AG10803 (cell line): ENCODE measurements around the gene SORT1.
"Not testable (repeated sequence)": the region's sequence is repeated elsewhere in the genome, so short reads cannot be mapped to it uniquely, and the experiment has no call there.

Source experiments
- DNase-seq: peaks from one replicate; pipeline ENCODE4 v3.0.0; 2010; ENCODE audit warnings: low read depth
- H3K4me3 ChIP-seq: 2 replicates; pipeline ENCODE4 v1.5.1; 2011; ENCODE audit warnings: mild to moderate bottlenecking, low read length, control low read depth
- TF ChIP-seq, protein P1 (sequence below): conservative IDR thresholded peaks from 2 replicates; pipeline ENCODE4 v1.5.1; 2011; ENCODE audit warnings: mild to moderate bottlenecking, low read length, control low read depth, inconsistent platforms

SORT1 gene

DNA sequence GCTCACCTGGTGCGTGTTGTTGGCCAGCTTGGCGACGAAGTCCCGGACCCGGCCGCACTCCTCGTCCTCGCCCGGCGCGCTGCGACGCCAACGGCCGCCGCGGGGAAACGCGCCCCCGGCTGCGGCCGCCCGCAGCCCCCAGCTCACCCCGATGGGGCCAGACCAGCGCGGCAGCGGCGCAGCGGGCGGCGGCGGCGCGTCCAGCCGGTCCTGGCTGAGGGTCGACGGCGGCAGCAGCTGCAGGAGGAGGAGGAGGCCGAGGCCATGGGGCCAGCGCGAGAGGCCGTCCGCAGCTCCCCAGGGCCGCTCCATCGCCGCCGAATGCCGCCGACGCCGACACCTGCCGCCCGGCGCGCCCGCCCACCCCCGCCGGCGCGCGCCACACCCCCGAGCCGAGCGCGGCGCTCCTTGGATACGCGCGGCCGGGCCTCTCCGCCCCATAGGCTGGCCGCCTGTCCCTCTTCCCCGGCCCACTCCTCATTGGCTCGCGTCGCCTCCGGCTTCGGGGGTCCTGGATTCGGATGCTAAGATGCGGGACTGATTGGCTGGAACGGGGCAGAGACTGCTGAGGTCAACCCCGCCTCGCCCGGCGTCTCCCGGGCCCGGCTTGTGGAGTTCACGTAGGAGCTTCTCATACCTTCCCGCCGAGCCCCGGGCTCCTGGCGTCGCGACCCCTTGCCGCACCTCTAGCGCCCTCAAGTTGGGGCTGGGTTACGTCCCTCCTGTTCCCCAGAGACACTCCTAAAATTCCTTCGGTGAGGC, at the start of gene SORT1:
TSS of gene SORT1 (minus strand) at position 338 of the 762 bp plus-strand sequence. CDS start at position 312, 26 bp downstream.
- peak; percentile 71 for DNase-seq

DNA sequence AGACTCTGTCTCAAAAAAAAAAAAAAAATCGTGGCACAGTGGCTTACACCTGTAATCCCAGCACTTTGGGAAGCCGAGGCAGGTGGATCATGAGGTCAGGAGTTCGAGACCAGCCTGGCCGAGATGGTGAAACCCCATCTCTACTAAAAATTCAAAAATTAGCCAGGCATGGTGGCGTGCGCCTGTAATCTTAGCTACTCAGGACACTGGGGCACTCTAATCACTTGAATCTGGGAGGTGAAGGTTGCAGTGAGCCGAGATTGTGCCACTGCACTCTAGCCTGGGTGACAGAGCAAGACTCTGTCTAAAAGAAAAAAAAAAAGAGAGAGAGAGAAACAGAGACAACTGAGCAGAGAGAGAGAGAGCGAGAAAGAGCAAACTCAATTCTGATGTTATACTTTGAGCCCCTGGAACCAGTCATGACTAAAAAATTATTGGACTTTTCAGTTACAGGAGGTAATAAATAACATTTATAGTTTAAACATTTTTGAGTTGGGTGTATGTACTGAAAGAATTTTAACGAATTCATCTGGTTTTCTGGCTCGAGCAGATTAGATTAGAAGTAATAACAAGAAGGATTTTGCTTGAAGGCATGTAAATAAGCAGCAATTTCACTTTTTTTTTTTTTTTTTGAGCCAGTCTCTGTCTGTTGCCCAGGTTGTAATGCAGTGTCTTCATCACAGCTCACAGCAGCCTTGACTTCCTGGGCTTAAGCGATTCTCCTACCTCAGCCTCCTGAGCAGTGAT, 48.4 kb upstream of the SORT1 start:
- not testable (repeated sequence) for H3K4me3 ChIP-seq
- DNase-seq: peak; percentile 93

More for the DNA sequence above, at the start of gene SORT1:
- H3K4me3 ChIP-seq: peak within 1 kb of the TSS; percentile 62
- TF ChIP-seq, protein P1, sequence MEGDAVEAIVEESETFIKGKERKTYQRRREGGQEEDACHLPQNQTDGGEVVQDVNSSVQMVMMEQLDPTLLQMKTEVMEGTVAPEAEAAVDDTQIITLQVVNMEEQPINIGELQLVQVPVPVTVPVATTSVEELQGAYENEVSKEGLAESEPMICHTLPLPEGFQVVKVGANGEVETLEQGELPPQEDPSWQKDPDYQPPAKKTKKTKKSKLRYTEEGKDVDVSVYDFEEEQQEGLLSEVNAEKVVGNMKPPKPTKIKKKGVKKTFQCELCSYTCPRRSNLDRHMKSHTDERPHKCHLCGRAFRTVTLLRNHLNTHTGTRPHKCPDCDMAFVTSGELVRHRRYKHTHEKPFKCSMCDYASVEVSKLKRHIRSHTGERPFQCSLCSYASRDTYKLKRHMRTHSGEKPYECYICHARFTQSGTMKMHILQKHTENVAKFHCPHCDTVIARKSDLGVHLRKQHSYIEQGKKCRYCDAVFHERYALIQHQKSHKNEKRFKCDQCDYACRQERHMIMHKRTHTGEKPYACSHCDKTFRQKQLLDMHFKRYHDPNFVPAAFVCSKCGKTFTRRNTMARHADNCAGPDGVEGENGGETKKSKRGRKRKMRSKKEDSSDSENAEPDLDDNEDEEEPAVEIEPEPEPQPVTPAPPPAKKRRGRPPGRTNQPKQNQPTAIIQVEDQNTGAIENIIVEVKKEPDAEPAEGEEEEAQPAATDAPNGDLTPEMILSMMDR: no peak

DNA sequence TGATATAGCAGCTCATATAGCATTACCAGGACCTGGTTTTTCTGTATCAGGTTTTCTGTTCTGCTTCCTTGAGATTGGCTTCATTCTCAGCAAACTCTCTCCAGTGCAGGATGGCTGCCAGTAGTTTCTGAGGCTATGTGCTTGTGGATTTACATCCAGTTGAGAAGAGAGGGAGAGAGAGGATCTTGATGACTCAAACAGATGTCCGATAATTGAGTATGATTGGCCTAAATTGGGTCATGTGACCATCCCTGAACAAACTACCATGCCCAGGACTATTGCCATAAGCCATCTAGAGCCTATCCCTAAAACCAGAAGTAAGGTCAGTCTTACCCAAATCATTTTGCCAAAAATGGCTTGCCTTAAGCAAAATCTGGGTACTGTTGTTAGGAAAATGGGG, 46.6 kb upstream of the SORT1 start:
- DNase-seq: peak; percentile 31
- TF ChIP-seq, protein P1: no peak
- H3K4me3 ChIP-seq: no peak overlapping the region

DNA sequence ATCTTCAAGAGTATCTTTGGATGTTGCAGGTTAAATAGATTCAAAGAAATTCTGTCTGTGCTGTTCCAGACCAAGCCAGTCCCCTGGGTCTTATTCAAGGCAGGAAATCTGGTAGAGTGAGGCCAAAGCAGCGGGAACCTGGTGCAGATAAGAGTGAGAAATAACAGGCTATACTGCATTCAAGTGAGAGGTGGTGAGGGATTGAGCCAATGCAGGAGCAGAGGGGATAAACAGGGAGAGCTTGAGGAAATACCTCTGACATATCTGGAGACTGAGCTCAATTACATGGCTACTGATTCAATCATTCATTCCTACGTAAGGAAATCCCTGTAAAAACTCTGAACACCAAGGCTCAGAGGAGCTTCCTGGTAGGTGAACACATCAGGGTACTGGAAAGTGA, 45.8 kb upstream of the SORT1 start:
- TF ChIP-seq, protein P1: no peak
- no peak for DNase-seq
- no peak overlapping the region for H3K4me3 ChIP-seq

DNA sequence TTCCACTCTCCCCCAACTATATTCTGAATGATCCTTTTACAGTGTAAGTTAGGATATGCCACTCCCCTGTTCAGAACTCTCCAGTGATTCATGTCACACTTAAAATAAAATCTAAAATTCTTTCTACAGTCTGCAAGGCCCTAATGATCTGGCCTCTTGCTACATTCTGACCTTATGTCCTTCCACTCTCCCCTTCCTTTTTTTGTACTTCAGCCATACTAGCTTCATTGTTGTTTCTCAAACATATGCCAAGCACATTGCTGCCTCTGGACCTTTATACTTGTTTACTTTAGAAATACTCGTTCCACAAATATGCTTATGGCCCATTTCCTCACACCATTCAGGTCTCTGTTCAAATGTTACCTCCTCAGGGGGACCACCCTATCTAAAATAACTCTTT, 43.4 kb upstream of the SORT1 start:
- H3K4me3 ChIP-seq: no peak overlapping the region
- TF ChIP-seq, protein P1: no peak

DNA sequence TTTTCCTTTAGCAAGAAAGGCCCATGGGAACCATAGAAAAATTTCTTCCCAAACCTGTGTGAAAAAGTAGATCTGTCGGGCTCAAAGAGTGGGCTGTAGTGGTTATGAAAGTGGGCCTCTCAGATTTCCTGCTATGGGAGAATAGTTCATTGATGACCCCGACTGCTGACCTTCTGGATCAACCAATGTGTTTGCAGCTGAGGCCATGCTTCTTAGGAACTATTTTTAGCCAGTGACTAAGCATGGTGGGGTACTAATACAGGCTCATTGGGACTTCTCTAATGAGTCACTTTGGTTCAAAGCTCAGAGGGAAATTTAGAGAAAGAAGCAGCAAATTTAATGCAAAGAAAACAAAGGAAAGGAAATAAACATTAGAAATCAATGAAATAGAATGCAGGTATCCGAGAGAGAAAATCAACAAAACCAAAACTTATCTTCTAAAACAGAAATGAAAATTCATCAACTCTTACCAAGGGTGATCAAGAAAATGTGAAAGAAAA, 41.1 kb upstream of the SORT1 start:
- TF ChIP-seq, protein P1: no peak
- peak; percentile 83 for DNase-seq
- no peak overlapping the region for H3K4me3 ChIP-seq

More for the DNA sequence above, 43.4 kb upstream of the SORT1 start:
- peak; percentile 86 for DNase-seq

DNA sequence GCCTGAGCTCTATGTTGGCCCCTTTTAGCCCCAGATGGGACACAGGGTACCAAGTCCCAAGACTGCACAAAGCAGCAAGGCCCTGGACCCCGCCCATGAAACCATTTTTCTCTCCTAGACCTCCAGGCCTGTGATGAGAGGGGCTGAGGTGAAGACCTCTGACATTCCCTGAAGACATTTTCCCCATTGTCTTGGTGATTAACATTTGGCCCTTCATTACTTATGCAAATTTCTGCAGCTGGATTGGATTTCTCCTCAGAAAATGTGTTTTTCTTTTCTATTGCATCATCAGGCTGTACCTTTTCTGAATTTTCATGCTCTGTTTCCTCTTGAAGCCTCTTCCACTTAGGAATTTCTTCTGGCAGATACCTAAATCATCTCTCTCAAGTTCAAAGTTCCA, 36.8 kb upstream of the SORT1 start:
- TF ChIP-seq, protein P1: no peak
- DNase-seq: no peak
- H3K4me3 ChIP-seq: no peak overlapping the region
